Medulla oblongata (tissue), 1 donor: ENCODE data around the gene C20orf202.
A peak's percentile ranks its signal among the peaks of the same experiment; 100 is the strongest.
"Not testable (repeated sequence)": the region's sequence is repeated elsewhere in the genome, so short reads cannot be mapped to it uniquely, and the experiment has no call there.

ENCODE experiments used
- DNase-seq: peaks from one replicate; pipeline ENCODE4 v3.0.0-alpha.2; 2015; ENCODE audit errors: extremely low spot score

The C20orf202 gene

DNA sequence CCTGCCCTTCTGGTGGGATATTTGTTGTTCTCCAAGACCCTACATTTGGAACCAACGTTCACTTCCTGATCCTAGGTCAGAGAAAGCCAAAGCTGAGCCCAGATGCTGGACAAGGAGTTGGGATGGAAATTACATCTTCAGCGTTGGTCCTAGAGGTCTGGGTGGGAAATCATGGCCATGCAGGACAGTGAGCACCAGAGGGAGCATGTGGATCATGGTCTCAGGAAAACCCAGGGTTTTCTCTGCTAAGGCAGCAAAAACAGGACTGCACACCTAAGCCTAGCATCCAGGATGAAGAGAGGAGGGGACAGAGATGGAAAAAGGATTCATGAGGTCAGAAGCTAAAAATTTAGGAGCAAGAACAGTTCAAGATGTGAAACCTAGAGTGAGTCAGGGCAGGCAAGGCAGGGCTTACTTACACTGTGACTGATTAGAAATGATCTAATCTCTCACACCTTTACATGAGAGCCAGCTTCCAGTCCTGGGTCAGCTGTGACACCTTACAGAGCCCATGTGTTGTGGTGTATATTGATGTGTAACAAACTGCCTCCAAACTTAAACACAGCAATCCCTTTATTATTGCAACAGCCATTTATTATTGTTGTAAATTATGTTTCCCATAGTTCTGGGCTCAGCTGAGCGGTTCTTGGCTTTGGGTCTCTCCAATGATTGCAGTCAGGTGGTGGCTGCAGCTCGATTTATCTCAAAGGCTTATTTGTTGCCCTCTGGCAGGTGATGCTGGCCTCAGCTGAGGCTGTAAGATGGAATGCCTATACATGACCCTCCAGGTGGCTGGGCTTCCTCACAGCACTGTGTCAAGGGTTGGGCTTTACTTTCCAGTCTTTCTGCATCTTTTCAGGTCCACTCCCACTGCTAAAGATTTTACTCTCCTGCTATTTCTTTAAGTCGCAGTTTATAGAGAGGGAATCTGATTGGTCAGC lies 6.5 kb downstream of the C20orf202 start:
- DNase-seq, result no peak

- DNase-seq, result no peak
These were observed 7.2 kb downstream of the C20orf202 start for GRCh38 chr20:1210501-1210900.

DNA sequence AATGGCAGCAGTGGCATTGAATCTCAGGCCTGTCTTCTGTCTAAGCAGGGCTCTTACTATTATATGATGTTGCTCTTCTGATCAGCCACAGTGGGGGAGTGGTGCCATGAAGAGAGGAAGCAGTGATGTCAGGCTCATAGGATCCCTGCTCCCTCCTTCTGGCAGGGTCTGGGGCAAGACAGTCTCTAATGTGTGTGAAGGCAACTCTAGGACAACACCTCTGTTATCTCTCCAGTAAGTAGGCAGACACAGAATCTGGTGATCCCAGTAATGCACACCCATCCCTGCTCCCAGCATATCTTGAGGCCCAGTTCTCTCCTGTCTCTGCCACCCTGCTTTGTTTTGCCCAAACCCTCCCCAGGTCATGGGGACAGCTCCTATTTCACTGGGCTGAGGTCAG lies 8.8 kb downstream of the C20orf202 start:
- no peak for DNase-seq

- DNase-seq, result peak; percentile 82
These were observed 9.5 kb downstream of the C20orf202 start for GRCh38 chr20:1212607-1213396.

GRCh38 chr20:1214838-1215261 lies 11.6 kb downstream of the C20orf202 start:
- no peak for DNase-seq

GRCh38 chr20:1215386-1216170 lies 12.3 kb downstream of the C20orf202 start:
- no peak for DNase-seq

GRCh38 chr20:1216527-1217427 lies 13.5 kb downstream of the C20orf202 start:
- DNase-seq, result not testable (repeated sequence)

- not testable (repeated sequence) for DNase-seq
These were observed 19.5 kb downstream of the C20orf202 start for GRCh38 chr20:1222750-1223149.

DNA sequence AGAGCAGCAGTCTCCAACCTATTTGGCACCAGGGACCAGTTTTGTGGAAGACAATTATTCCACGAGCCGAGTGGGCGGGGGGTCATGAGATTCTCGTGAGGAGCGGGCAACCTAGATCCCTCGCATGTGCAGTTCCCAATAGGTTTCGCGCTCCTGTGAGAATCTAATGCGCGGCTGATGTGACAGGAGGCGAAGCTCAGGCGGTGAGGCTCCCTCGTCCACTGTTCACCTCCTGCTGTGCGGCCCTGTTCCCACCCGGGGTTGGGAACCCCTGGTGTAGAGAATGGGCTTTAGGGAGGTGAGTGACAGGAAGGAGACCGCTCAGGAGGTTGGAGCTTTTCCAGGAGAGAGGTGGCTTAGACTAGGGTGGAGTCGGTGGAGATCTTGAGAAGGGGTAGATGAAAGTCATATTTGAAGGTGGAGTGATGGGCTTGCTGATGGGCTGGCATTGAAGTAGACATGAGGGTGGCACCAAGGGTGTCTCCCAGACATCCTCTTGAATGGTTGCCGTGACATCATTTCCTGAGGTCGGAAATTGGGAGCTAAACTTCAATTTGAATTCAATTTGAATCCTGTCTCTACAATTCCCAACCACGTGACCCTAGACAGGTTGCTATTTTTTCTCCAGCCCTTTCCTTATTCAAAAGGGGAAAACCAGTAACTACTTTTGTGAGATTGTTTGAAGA lies 21.1 kb downstream of the C20orf202 start:
- DNase-seq, result no peak

- DNase-seq, result no peak
These were observed 22.1 kb downstream of the C20orf202 start for GRCh38 chr20:1225263-1225782.

DNA sequence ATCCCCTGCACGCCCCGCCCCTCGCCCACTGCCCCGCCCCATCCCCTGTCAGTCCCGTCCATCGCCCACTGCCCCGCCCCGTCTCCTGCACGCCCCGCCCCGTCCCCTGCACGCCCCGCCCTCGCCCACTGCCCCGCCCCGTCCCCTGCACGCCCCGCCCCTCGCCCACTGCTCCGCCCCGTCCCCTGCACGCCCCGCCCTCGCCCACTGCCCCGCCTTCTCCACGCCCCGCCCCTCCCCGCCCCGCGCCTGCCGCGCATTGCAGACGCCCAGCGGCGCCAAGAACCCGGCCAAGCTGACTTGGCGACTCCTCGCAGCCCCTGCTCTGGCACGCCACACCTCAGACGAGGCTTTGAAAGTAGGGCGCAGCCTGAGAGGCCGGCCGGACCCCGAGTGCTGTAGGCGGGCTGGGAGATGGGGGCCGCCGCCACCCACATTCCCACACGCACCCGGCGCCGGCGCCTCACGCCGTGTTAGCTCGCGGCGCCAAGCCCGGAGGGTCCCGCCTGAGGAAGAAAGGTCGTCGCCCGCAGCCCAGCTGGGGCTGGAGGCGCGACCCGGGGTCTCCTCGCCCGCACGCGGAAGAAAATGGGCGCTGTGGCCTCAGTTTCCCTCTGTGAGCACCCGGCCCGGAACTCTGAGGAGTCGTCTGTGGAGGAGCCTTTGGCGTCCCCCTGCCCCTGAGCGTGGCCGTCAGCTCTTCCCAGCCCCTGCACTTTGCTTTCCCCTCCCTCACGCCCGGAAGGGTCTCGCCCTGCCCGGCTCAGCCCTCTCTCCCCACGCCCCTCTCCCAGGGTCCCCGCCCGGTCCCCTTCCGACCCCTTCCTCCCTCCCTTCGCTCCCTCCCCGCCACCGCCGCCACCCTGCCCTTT lies 22.8 kb downstream of the C20orf202 start, which contains the start of gene RAD21L1:
TSS of gene RAD21L1 (plus strand) at position 262 of the 872 bp plus-strand sequence. CDS start 2,410 bp downstream, outside the sequence.
- DNase-seq, result peak; percentile 58

- no peak for DNase-seq
These were observed 26.3 kb downstream of the C20orf202 start for GRCh38 chr20:1229541-1229940.

- DNase-seq, result no peak
These were observed 29.2 kb downstream of the C20orf202 start for GRCh38 chr20:1232286-1233111.

DNA sequence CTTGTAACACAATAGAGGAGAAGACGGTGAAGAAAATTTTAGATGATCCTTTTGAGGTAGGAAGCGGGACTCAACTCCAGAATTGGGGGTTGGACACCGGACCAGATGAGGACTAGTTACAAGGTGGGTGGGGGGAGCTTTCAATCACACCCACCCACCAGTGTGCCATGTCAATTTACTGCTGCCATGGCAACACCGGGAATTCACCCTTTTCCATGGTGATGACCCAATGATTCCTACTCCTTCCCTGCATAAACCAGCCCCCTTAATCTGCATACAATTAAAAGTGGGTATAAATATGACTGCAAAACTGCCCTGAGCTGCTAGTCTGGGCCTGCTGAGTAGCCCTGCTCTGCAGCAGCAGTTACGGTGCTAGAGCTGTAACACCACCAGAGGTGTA lies 37.3 kb downstream of the C20orf202 start:
- no peak for DNase-seq

DNA sequence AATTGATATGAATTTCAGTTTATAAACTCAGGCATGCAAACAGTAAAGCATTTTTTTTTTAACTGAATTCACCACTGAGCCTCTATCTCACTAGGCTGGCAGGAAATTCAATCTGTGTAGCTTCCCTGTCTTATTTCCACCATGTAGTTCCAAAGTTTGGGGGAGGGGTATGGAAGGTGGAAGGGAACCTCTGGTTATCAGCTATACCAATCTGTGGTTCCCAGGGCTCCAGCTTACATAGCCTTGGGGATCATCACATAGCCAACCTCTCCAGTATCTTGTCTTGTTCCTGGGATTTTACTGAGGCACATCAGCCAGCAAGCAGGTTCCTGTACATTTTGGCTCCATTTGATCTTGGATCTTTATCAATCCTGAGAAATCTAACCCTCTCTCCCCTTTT lies 38.2 kb downstream of the C20orf202 start:
- no peak for DNase-seq

DNA sequence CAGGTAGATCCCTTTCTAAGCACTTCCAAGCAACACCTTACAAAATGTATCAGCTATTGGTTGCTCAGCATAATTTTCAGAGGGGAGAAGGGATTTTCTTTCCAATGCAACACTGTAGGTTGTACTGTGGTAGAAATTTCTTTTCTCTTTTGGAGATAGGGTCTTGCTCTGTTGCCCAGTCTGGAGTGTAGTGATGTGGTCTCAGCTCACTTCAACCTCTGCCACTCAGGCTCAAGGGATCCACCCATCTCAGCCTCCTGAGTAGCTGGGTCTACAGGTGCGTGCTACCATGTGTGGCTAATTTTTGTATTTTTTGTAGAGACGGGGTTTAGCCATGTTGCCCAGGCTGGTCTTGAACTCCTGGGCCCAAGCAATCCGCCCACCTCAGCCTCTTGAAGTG lies 38.8 kb downstream of the C20orf202 start:
- no peak for DNase-seq

- DNase-seq, result no peak
These were observed 39.3 kb downstream of the C20orf202 start for GRCh38 chr20:1242530-1242929.

DNA sequence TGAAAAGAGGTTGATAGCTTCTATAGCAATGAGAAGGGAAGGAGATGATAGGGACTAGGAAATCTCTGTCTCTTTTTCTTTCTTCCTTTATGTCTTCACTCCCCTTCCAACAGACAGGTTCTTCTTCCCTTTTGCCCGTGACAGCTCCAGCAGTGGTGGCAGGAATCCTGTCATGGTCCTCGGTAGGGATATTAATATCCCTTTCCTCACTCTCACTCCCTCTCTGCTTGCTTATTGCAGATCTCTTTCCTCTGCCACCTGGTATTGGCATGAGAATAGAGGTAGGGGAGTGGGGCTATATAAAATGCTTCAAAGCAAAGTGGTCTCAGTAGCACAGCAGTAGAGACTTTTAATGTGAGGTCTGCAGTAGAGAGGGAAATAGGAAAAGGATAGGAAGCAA lies 42.3 kb downstream of the C20orf202 start:
- no peak for DNase-seq
